SH-SY5Y (cell line): Measurements from ENCODE around the gene BCDIN3D.

Source experiments
- GATA2 ChIP-seq: IDR thresholded peaks from 2 replicates; pipeline ENCODE4 v1.6.1; 2011; ENCODE audit warnings: mild to moderate bottlenecking, low read depth, low read length
- GATA3 ChIP-seq: IDR thresholded peaks from 2 replicates; pipeline ENCODE4 v1.6.1; 2011; ENCODE audit warnings: low read depth, mild to moderate bottlenecking, low read length, moderate library complexity

Gene BCDIN3D

GRCh38 chr12:49869816-49870500 lies 27.1 kb upstream of the BCDIN3D start:
- TF ChIP-seq GATA2 (no peak), GATA3 (no peak)

GRCh38 chr12:49868952-49869815 lies 26.3 kb upstream of the BCDIN3D start:
- TF ChIP-seq GATA3 (peak; percentile 100), GATA2 (peak; percentile 100)

DNA sequence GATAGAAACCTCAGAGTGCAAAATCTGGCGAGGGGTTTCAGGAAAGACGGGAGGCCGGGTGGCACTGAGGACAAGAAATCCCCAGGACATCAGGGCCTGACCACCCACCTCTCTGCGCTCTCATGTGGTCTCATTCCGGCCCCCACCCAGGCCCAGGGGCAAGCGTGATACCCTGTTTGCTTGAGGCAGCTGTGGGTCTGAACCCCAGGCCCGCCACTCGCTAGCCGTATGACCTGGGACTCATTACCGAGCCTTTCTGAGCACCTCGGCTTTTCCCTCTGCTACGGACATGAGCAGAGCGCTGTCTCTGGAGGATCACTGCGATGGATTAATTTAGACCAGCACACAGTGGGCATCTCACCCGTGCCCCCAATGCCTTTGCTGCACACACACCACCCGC lies 25.5 kb upstream of the BCDIN3D start:
- TF ChIP-seq GATA3 (no peak), GATA2 (no peak)

DNA sequence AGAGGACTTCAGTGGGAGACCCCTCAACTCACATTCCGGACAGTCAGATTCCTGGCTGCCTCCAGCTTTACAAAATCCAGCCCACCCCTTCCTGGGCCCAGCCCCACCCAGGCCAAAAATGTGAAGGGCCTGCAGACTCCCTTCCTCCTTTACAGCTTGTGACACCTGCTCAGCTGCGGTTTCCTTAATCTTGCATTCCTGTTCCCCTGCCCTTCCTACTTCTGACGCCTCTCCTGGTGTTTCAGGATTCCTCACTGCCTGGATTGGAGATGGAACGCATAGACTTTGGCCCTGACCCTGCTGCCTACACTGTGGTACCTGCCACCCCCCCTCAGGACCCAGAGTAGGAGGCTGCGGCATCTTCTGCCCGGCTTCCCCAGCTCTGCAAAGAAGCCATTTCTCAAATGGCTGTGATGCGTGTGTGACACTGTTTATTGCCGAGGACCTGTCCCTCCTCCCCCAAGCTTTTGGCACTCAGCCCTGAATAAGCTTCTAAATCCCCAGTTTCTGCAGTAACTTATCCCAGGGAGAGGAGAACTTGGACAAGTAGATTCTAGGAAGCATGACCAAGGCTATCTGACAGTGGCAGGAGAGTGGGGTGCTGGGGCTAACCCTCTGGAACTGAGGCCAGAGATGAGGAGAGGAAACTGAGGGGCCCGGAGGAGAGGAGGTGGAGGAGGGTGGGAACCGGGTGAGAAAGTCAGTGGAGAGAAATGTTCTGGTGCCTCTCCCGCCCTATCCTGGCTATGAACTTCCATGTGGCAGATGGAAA lies 24.9 kb upstream of the BCDIN3D start:
- TF ChIP-seq GATA3, result no peak
- no peak for TF ChIP-seq GATA2

DNA sequence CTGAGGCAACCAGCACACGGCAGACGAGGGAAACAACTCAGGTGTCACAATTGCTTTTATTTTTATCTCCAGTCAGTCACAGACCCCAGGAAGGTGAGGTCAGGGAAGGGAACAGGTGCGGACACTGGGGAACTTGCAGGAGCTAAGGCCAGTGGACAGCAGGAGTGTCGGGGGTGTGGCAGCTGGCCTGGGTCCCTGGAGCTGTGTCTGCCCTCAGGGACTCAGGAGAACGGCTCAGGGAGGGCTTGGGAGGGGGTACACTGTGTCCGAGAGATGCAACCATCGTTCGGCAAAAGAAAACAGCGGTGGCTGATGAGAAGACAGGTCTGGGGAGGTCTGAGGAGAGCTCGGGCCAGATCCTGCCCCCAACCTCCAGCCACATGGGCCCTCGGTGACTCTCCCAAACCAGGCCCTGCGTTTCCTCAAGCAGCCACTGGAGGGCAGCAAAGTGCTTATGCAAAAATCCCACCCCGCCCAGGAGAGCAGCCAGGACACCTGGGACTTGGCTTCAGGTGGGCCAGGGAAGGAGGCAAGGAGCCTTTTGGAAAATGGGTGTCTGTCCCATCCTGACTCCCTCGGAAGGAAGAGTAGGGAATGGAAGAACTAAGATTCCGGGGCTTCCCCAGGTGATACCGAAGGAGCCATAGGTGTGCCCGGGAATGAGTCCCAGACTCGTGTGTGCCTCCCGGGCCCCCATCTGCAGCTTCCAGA lies 24.1 kb upstream of the BCDIN3D start:
- TF ChIP-seq GATA2 (no peak), GATA3 (no peak)

GRCh38 chr12:49865782-49866135 lies 22.9 kb upstream of the BCDIN3D start:
- TF ChIP-seq GATA3 (no peak), GATA2 (no peak)

- TF ChIP-seq GATA3 (no peak), GATA2 (no peak)
Observed at GRCh38 chr12:49865109-49865781, 22.3 kb upstream of the BCDIN3D start.

GRCh38 chr12:49864798-49865090 lies 21.8 kb upstream of the BCDIN3D start:
- TF ChIP-seq GATA2 (no peak), GATA3 (no peak)

DNA sequence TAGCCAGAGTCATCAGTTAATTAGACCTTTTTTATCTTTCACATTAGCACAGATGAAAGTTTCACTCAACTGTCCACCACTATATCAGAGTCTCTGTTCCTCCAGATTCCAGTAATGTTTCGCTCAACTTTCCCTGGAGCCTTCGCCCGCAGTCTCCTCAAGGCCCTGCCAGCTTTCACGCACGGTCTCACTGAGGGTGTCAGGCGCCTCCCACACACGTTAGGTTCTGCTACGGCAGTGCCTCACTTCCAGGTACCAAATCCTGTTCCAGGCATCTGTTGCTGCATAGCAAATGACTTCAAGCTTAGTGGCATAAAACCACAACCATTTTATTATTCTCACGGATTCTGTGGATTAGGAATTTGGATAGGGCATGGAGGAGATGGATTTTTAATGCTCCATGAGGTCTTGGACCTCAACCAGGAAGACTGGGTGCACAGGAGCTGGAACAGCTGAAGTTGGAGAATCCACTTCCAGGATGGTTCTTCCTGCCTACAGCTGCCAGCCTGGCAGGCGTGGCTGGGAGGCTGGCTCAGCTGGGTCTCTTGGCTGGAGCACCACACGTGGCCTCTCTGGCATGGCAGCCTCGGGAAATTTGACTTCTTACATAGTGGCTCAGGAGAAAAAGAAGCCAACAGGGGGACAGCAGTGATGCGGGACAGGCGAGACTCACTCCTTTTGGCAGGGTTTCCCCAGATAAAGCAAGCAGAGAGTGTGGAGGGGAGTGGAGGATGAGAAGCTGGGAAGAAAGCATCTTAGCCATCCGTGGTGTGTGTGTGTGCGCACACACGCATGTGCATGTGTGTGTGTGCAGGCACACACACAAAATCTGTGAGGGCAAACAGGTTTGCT lies 21.3 kb upstream of the BCDIN3D start:
- no peak for TF ChIP-seq GATA3

- TF ChIP-seq GATA2 (no peak), GATA3 (no peak)
Observed at GRCh38 chr12:49854976-49855375, 12.1 kb upstream of the BCDIN3D start.

GRCh38 chr12:49853671-49854070 lies 10.8 kb upstream of the BCDIN3D start:
- TF ChIP-seq GATA2 (no peak), GATA3 (no peak)

GRCh38 chr12:49847161-49847560 lies 4.3 kb upstream of the BCDIN3D start:
- TF ChIP-seq GATA3, result no peak
- no peak for TF ChIP-seq GATA2

DNA sequence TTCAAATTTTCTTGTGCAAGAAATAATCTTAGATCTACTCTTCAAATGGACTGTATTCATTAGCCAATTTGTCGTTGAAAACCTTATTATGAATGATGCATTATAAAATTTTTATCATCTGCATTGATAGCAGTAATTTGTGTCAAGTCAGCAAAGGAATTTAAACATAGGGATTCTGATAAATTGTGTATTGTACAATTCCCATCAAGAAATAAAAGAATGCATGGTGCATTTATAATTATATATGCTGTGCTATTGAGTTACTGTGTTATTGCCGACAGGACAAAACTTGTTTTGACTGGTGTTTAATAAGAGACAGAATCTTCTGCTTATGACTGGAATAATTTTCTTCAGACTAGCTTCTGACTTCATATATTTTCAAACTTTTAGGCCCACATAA lies 3.1 kb upstream of the BCDIN3D start:
- TF ChIP-seq GATA3 (no peak), GATA2 (no peak)
